Measurements from ENCODE around the gene FAM25A.

Gene FAM25A

DNA sequence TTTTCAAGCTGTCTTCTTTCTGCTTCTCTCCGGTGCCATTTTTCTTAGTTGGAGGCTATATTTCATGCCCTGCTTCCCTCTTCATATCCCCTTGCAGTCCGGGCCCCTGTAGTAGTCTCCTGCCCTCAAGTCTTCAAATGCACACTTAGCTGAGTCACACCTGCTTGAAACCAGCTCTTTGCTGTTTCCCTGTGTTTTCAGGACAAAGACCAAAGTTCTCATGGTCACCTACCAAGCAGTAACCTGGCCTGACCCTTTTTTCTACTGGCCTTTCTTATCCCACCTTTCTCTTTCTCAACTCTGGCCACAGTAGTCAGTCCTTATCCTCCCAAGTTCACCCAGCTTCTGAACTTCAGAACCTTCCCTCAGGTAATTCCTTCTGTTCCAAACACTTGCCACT is 46.1 kb downstream of the FAM25A start:
- DNase-seq: no peak

DNA sequence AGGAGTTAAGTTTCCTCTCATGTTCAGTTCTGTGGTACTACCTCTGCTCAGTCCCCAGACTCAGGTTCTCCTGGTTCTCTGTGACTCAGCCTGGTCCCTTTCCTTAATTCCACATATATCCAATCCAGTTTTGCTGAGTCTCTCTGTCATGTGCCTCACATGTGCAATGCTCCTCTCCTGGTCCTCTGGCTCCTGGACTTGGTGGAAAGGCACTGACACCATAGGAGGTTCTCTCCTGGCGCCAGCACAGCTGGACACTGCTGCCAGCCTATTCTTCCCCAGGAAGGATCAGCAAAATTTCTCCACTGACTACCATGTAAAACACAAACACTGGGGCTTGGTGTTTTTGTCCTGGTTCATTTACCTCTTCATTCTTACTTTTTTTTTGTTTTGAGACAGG is 46.8 kb downstream of the FAM25A start:
- DNase-seq: no peak

DNA sequence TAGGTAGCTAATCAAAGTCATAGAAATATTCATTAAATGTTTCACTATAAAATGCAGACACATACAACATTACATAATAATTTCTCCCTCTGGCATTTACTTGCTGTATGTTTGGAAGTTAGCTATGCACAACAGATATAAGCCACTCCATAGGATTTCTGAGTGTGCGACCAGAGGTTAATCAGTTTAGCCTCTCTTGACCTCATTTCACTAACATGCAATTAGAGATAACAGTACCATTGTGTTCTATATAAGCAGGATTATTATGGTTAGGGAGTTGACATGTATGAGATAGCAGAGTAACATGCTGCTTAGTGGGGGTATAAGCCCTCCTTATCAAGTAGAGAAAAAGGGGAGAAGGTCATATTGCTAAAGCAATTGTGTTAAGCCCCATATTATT is 48.2 kb downstream of the FAM25A start:
- DNase-seq: no peak

DNA sequence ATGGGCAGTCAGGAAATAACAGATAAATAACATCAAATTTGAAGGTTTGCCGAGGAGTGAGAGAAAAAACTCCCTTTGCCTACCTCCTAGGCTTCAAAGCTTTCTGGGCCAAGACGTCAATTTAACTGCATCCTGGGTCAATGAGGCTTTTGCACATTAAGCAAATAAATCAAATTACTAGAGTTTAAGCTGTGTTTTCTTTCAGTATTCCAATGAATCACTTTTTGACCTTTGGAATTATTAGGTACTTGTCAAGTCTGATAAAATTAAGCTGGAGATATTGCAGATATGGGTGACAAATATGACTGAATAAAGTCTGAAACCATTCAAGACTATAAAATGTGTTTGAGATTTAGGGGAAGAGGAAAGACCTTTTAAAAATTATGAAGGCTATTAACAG is 52.4 kb downstream of the FAM25A start:
- DNase-seq: no peak
